Activated T-cell treated with anti-CD3 and anti-CD28 coated beads for 1 hour (primary cell): Measurements from ENCODE around the gene RPTOR.

Source experiments
- DNase-seq: peaks from one replicate; pipeline ENCODE4 v3.0.0-alpha.2; 2020; ENCODE audit warnings: low read depth

Gene RPTOR

GRCh38 chr17:80881306-80881705, 336.7 kb downstream of the RPTOR start:
- DNase-seq = no peak

DNA sequence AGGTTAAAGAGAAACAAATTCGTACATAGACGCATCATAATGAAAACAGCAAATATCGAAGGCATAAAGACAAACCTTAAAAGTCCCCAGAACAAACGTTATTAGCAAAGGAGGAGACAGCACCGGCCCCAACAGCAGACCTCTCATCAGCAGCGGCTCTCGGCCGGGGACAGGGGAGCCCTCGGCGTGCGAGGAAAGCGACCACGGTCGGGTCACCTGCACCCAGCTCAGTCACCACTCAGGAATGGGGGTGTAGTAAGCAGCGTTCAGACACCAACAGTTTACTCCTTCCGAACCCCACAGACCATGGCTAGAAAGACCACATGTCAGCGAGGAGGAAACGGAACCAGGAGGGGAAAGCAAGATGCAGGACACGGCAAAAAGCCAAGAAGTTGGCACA, 337.7 kb downstream of the RPTOR start:
- no peak for DNase-seq

GRCh38 chr17:80882926-80883685, 338.5 kb downstream of the RPTOR start:
- DNase-seq = no peak

DNA sequence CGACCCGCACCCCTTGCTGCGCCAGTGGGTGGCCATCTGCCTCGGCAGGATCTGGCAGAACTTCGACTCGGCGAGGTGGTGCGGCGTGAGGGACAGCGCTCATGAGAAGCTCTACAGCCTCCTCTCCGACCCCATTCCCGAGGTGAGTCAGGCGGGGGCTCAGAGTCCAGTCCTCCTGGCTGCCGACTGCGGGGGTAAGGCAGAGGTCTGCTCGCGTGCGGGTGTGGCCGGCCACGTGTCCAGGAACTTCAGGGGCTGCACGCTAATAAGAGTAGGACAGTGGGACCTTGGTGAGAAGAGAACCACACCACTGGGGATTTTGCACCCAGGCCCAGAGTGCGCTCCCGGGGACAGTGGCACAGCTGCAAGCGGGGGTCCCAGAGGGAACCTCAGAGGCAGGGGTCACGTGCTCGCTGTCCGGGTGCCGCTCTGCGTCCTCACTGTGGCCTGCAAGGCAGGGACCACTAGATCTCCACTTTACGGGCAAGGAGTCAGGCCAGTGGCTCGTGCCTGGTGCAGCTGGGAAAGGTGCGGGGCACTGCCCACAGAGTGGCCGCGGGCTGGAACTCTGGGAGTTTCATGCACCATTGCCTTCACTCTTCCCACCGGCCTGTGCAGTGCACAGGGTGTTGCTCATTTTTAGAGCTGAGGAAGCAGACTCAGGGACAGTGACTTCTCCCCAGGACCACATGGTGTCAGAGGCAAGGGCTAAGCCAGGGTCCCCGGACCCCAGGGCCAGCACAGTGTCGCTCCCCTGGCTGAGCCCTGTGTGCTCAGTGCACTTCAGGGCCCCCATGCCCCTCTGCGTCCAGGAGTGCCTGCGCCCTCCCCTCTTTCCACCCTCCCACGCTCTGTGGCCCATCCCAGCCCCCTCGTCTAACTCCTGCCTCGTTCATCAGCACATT, 339.4 kb downstream of the RPTOR start:
- no peak for DNase-seq

DNA sequence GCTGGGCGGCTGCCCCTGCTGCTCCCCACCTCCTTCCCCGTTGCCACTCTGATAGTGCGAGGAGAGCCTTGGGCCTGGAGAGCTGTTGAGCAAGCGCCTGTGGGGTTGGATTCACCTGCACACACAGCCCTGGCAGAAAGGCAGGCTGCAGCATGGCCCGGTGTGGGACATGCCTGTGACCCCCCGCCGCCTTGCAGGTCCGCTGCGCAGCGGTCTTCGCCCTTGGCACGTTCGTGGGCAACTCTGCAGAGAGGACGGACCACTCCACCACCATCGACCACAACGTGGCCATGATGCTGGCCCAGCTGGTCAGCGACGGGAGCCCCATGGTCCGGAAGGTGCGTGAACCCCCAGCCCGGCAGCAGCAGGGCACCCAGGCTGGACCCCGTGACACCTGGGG, 340.2 kb downstream of the RPTOR start:
- DNase-seq = no peak

DNA sequence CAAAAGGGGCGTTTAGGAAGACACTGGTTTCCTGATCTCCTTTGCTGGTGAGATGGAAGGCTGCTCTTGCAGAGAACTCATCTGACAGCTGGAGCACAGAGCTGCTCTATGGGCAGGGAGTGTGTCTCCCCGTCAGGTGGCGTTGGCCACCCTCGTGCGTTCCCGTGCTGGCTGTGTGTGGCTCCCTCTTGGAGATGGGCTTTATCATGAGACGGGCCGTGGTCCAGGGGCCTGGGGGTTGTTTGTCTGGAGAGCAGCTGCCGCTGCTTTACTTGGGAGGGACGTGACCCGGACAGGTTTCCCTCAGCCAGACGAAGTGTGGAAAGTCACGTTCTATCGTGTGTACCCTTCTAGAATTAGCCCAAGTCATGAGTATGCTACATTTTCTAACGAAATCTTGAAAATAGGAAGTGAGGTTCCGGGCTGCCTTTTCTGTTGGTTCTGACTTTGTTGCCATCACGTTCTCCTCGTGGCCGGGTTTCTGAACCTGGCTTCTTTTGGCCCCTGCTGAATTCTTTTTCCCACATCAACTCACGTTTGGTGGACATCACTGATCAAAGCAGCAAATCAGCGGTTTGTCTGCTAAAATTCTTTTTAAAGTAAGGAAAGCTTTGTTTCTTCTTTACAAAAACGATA, 341.4 kb downstream of the RPTOR start:
- DNase-seq = no peak

DNA sequence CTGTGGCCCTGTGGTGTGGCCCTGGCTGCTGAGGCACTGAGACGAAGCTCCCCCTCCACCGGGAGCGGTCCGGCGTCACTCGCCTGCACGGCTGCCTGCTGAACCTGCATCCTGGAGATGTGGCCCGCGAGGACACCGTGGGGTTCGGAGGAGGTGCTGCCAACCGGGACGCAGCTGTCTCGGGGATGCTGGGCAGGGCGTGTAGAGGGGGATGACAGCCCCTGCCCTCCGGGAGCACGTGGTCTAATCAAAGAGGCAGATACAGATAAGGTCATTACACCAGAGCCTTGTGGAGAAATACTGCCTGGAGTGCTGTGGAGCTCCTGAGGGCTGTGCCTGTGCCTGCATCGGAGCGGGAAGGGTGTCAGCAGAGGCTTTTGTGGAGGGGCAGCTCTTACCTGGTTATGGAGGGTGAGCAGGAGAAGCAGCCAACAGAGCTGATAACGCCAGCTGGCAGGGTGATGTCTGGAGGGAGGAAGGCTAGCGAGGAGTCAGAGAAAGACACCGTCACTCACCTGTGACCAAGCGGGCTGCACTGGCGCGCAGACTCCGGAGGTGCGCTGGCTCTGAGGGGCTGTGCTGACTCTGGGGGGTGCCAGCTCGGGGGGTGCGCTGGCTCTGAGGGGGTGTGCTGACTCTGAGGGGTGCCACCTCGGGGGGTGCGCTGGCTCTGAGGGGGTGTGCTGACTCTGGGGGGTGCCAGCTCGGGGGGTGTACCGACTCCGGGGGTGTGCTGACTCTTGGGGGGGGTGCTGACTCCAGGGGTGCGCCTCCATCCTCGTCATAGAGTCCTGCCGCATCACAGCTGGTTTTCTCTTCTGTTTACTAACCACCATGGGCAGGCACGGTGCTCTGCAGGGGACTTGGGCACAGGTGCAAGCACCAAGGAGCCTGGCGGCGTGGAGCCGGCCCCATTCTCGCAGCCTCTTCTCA, 342.3 kb downstream of the RPTOR start:
- DNase-seq = no peak

DNA sequence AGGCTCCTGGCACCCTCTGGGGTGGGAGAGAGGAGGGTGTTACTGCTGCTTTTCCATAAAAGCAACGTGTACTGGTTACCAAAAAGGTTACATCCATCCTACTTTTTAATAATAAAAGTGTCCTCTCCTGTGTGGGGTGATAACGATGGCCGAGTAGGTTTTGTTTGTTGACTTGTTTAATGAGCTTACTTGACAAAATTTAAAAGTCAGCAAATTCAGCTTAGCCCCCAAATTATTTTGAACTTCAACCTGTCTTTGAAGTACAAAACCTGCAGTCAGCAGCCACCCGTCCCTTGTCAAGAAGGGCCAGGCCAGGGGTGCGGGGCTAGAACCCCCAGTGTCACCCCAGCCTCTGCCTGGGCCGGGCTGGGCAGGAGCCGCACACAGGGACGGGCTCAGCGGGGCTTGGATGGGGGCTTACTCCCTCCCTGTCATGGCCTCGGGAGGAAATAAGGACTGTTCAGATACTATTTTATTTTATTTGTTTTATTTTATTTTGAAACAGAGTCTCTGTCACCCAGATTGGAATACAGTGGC, 343.1 kb downstream of the RPTOR start:
- no peak for DNase-seq

GRCh38 chr17:80888276-80889160, 343.9 kb downstream of the RPTOR start:
- DNase-seq = no peak

GRCh38 chr17:80889231-80890195, 344.9 kb downstream of the RPTOR start:
- DNase-seq = no peak

- no peak for DNase-seq
These were observed 345.7 kb downstream of the RPTOR start for GRCh38 chr17:80890196-80890920.

DNA sequence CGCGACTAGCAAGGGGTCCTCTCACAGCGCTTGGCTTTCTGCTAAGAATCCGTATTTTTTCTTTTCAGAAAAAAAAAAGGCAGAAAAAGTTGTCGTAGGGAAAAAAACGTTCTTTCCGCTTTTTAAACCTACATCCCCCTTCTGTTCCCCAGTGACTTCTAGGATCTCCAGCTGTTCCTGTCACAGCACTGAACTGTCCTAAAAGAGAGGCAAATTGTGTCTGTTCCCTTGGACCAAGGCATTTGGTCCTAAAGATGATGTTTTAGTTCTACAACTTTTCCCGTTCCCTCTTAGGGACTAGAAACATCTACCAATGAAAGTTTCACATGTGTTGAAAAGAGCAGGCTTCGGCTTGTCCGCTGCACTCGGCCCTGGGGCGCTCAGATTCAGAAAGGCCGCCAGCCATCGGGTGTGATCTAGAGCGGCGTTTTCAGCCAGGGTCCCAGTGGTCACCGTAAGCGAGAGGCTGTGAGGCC, 346.3 kb downstream of the RPTOR start:
- DNase-seq = no peak

DNA sequence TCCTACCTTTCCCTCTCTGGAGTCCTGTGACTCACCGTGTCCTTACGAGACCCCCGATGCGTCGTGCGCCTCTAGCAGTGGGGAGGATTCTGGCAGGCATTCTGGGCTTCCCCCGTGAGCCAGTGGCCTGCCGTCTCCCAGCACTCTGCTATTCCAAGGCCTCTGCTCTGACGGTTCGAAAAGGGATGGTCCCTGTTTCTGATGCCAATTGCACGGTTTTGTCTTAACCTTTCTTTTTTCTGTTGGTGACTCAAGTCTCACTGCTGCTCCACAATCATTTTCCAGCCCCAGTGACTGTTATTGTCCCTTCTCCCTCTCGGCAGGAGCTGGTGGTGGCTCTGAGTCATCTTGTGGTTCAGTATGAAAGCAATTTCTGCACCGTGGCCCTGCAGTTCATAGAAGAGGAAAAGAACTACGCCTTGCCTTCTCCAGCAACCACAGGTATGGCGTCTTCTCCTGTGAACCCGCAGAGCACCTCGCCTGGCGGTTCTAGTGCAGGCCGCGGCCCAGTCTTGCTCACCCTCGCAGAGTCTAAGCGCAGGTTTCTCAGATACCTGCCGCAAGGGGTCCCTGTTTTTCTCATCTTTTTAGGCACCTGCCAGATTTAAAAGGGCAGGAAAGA, 346.9 kb downstream of the RPTOR start:
- peak; percentile 58 for DNase-seq

- DNase-seq = peak; percentile 71
These were observed 347.6 kb downstream of the RPTOR start for GRCh38 chr17:80892019-80892855.

DNA sequence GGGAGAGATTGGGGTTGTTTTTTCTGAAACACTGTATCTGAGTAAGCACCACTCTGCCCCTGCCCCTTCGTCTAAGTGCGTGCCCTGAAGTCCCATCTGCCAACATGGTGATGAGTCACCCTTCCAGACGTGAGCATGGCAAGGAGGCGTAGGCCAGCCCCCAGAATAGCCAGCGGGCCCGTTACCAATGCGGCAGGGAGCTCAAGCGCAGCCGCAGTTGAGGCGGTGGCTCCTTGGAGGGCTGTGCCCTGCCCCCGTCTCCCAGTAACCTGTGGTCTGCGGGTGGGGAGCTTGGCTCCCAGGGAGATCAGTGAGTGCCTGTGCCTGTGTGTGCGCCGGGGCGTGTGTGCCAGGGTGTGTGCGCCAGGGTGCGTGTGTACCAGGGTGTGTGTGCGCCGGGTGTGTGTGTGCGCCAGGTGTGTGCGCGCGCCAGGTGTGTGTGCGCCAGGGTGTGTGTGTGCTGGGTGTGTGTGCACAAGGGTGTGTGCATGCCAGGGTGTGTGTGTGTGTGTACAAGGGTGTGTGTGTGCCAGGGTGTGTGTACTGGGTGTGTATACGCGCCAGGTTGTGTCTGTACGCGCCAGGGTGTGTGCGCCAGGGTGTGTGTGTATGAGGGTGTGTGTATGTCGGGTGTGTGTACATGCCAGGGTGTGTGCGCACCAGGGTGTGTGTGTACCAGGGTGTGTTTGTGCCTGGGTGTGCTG, 348.4 kb downstream of the RPTOR start:
- DNase-seq = no peak
